ENCODE results near the gene PALMD. TPM values are rescaled to one million over a fixed set of nuclear protein-coding genes. Genes with fewer than 3 reads are reported as not detected.

The PALMD gene
- total RNA-seq, result 2.5 and 5.6 TPM in 2 replicates

- Histone ChIP-seq H3K4me2 (ENCODE audit: insufficient read depth, low read length) (peak within 1 kb of the TSS; percentile 77), H2AFZ (ENCODE audit: low read length) (peak within 1 kb of the TSS; percentile 90), H3K9me3 (ENCODE audit: low read depth, low read length) (no peaks in the 10 kb centered on the region), H3K27ac (ENCODE audit: low read depth, low read length) (peak within 1 kb of the TSS; percentile 55), H3K4me1 (ENCODE audit: insufficient read depth, low read length) (peaks cover 29% of the 10 kb centered on the region), H3K4me3 (ENCODE audit: insufficient read depth, low read length) (peak within 1 kb of the TSS; percentile 59), H4K20me1 (ENCODE audit: insufficient read depth, low read length) (no peaks in the 10 kb centered on the region), H3K27me3 (ENCODE audit: insufficient read depth, low read length) (no peaks in the 10 kb centered on the region), H3K79me2 (ENCODE audit: insufficient read depth, low read length) (no peaks in the 10 kb centered on the region), H3K36me3 (ENCODE audit: insufficient read depth, low read length) (no peaks in the 10 kb centered on the region)
- peak; percentile 35 for DNase-seq (ENCODE audit: insufficient read length, low spot score, missing footprints)
- no peak for TF ChIP-seq CTCF (IDR thresholded peaks at IDR 0.05; ENCODE audit: extremely low read depth, low read depth, low read length)
Observed at GRCh38 chr1:99645699-99646531, at the start of gene PALMD. Gene PALMD, plus strand, starts transcription at chr1:99646113. Its CDS starts 205 bp downstream, at chr1:99646318.

GRCh38 chr1:99598738-99599411, 47.0 kb upstream of the PALMD start:
- Histone ChIP-seq H3K36me3 (ENCODE audit: insufficient read depth, low read length) (no peaks in the 10 kb centered on the region), H4K20me1 (ENCODE audit: insufficient read depth, low read length) (no peaks in the 10 kb centered on the region), H3K4me2 (ENCODE audit: insufficient read depth, low read length) (no peak overlapping the region), H2AFZ (ENCODE audit: low read length) (peak overlapping the region; percentile 25), H3K9me3 (ENCODE audit: low read depth, low read length) (no peaks in the 10 kb centered on the region), H3K4me1 (ENCODE audit: insufficient read depth, low read length) (peaks cover 21% of the 10 kb centered on the region), H3K79me2 (ENCODE audit: insufficient read depth, low read length) (no peaks in the 10 kb centered on the region), H3K27ac (ENCODE audit: low read depth, low read length) (peak overlapping the region; percentile 80), H3K27me3 (ENCODE audit: insufficient read depth, low read length) (no peaks in the 10 kb centered on the region), H3K4me3 (ENCODE audit: insufficient read depth, low read length) (no peak overlapping the region)
- no peak for TF ChIP-seq CTCF (IDR thresholded peaks at IDR 0.05; ENCODE audit: extremely low read depth, low read depth, low read length)
- no peak for DNase-seq (ENCODE audit: insufficient read length, low spot score, missing footprints)

GRCh38 chr1:99599678-99600175, 46.2 kb upstream of the PALMD start:
- H3K4me1 ChIP-seq (ENCODE audit: insufficient read depth, low read length), result peaks cover 28% of the 10 kb centered on the region
- H3K9me3 ChIP-seq (ENCODE audit: low read depth, low read length), result no peaks in the 10 kb centered on the region
- H3K36me3 ChIP-seq (ENCODE audit: insufficient read depth, low read length), result no peaks in the 10 kb centered on the region
- H2AFZ ChIP-seq (ENCODE audit: low read length), result no peak overlapping the region
- H4K20me1 ChIP-seq (ENCODE audit: insufficient read depth, low read length), result no peaks in the 10 kb centered on the region
- no peak overlapping the region for H3K4me3 ChIP-seq (ENCODE audit: insufficient read depth, low read length)
- peak overlapping the region; percentile 31 for H3K4me2 ChIP-seq (ENCODE audit: insufficient read depth, low read length)
- no peak for TF ChIP-seq CTCF (IDR thresholded peaks at IDR 0.05; ENCODE audit: extremely low read depth, low read depth, low read length)
- no peaks in the 10 kb centered on the region for H3K27me3 ChIP-seq (ENCODE audit: insufficient read depth, low read length)
- H3K27ac ChIP-seq (ENCODE audit: low read depth, low read length), result peak overlapping the region; percentile 80
- no peaks in the 10 kb centered on the region for H3K79me2 ChIP-seq (ENCODE audit: insufficient read depth, low read length)
- no peak for DNase-seq (ENCODE audit: insufficient read length, low spot score, missing footprints)

GRCh38 chr1:99600782-99601181, 45.1 kb upstream of the PALMD start:
- H3K4me3 ChIP-seq (ENCODE audit: insufficient read depth, low read length), result no peak overlapping the region
- no peaks in the 10 kb centered on the region for H4K20me1 ChIP-seq (ENCODE audit: insufficient read depth, low read length)
- H3K4me2 ChIP-seq (ENCODE audit: insufficient read depth, low read length), result no peak overlapping the region
- no peaks in the 10 kb centered on the region for H3K79me2 ChIP-seq (ENCODE audit: insufficient read depth, low read length)
- no peak overlapping the region for H3K27ac ChIP-seq (ENCODE audit: low read depth, low read length)
- peaks cover 28% of the 10 kb centered on the region for H3K4me1 ChIP-seq (ENCODE audit: insufficient read depth, low read length)
- TF ChIP-seq CTCF (IDR thresholded peaks at IDR 0.05; ENCODE audit: extremely low read depth, low read depth, low read length), result no peak
- no peaks in the 10 kb centered on the region for H3K36me3 ChIP-seq (ENCODE audit: insufficient read depth, low read length)
- H3K27me3 ChIP-seq (ENCODE audit: insufficient read depth, low read length), result no peaks in the 10 kb centered on the region
- H2AFZ ChIP-seq (ENCODE audit: low read length), result no peak overlapping the region
- H3K9me3 ChIP-seq (ENCODE audit: low read depth, low read length), result no peaks in the 10 kb centered on the region
- no peak for DNase-seq (ENCODE audit: insufficient read length, low spot score, missing footprints)

Data from osteoblast (primary cell).